Lower leg skin (tissue), 3 donors: ENCODE measurements around the gene A2ML1.
"Not testable (repeated sequence)": the region's sequence is repeated elsewhere in the genome, so short reads cannot be mapped to it uniquely, and the experiment has no call there.

Experiments used
- POLR2A ChIP-seq, 2 donors: fragments of 450-650 bp; IDR thresholded peaks; one replicate each; pipeline ENCODE4 v1.6.1; 2016 to 2017; ENCODE audit warnings: antibody characterized with exemption in 2 of 2, mild to moderate bottlenecking in 1 of 2, moderate library complexity in 1 of 2
- TF ChIP-seq, protein P1 (sequence below), 3 donors: fragments of 450-650 bp; IDR thresholded peaks; one replicate each; pipeline ENCODE4 v1.5.1; 2016; ENCODE audit warnings: antibody characterized with exemption in 3 of 3, mild to moderate bottlenecking in 3 of 3, moderate library complexity in 2 of 3

DNA sequence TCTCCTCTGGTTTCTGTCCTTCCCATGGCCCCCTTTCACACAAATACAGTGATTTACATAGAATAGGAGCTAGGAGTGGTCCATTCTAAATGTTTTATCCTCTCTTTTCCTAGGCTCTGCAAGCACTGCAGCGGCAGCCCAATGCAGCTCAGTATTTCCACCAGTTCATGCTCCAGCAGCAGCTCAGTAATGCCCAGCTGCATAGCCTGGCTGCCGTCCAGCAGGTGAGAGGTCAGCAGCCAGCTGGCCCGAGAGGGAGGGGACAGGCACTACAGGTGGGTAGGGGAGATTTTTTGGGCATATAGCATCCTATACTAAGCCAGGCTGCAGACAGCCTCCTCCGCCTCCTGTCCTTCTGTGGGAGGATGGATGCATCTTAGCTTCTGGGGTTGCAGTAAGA lies 97.2 kb downstream of the A2ML1 start:
- not testable (repeated sequence) for TF ChIP-seq POLR2A (IDR thresholded peaks at IDR 0.05)
- TF ChIP-seq, protein P1, sequence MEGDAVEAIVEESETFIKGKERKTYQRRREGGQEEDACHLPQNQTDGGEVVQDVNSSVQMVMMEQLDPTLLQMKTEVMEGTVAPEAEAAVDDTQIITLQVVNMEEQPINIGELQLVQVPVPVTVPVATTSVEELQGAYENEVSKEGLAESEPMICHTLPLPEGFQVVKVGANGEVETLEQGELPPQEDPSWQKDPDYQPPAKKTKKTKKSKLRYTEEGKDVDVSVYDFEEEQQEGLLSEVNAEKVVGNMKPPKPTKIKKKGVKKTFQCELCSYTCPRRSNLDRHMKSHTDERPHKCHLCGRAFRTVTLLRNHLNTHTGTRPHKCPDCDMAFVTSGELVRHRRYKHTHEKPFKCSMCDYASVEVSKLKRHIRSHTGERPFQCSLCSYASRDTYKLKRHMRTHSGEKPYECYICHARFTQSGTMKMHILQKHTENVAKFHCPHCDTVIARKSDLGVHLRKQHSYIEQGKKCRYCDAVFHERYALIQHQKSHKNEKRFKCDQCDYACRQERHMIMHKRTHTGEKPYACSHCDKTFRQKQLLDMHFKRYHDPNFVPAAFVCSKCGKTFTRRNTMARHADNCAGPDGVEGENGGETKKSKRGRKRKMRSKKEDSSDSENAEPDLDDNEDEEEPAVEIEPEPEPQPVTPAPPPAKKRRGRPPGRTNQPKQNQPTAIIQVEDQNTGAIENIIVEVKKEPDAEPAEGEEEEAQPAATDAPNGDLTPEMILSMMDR (IDR thresholded peaks at IDR 0.05) = not testable (repeated sequence)
